SK-N-SH (cell line): ENCODE measurements around the gene TNRC6B.

ENCODE experiments used
- POLR2AphosphoS5 ChIP-seq: IDR thresholded peaks from 2 replicates; pipeline ENCODE4 v1.6.1; 2012; ENCODE audit warnings: low read depth, low read length
- TF ChIP-seq, protein P1 (sequence below): fragments of 200-600 bp; sonication (generic); IDR thresholded peaks from 2 replicates; pipeline ENCODE4 v1.6.1; 2017; ENCODE audit warnings: antibody characterized with exemption, mild to moderate bottlenecking, moderate library complexity

DNA sequence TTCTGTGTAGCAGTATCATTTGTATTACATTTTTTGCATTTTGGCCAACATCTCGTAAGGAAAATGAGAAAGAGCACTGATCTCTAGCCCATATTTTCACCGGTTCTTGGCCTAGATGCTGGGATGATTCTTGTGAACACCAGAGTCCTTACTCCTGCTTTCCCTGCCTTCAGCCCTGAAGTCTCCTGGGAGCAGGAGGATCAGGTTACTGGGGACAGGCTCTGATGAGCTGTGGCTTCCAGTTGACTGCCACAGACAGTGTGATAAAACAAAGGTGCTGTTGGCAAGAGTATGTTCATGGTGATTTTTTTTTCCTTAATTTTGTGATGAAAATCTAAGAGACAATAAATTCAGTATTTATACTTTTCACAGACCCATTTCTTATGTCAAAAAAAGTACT lies 134.3 kb downstream of the TNRC6B start:
- no peak for TF ChIP-seq POLR2AphosphoS5
- TF ChIP-seq, protein P1, sequence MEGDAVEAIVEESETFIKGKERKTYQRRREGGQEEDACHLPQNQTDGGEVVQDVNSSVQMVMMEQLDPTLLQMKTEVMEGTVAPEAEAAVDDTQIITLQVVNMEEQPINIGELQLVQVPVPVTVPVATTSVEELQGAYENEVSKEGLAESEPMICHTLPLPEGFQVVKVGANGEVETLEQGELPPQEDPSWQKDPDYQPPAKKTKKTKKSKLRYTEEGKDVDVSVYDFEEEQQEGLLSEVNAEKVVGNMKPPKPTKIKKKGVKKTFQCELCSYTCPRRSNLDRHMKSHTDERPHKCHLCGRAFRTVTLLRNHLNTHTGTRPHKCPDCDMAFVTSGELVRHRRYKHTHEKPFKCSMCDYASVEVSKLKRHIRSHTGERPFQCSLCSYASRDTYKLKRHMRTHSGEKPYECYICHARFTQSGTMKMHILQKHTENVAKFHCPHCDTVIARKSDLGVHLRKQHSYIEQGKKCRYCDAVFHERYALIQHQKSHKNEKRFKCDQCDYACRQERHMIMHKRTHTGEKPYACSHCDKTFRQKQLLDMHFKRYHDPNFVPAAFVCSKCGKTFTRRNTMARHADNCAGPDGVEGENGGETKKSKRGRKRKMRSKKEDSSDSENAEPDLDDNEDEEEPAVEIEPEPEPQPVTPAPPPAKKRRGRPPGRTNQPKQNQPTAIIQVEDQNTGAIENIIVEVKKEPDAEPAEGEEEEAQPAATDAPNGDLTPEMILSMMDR = no peak
